GM19395 (cell line): ENCODE measurements around the gene PSEN2.
"Not testable (repeated sequence)": the region's sequence is repeated elsewhere in the genome, so short reads cannot be mapped to it uniquely, and the experiment has no call there.

Experiments
- ATAC-seq: cut with Tn5 transposase; IDR thresholded peaks from one replicate; pipeline ENCODE4 v1.9.1; 2021; ENCODE audit warnings: mild to moderate bottlenecking, moderate library complexity; ENCODE audit not compliant: unreplicated experiment

The PSEN2 gene

GRCh38 chr1:226908913-226909312 lies 38.5 kb downstream of the PSEN2 start:
- ATAC-seq = no peak

- peak; percentile 64 for ATAC-seq
Measured at GRCh38 chr1:226912587-226913176, 42.3 kb downstream of the PSEN2 start.

- peak; percentile 34 for ATAC-seq
Measured at GRCh38 chr1:226915672-226915995, 45.2 kb downstream of the PSEN2 start.

- no peak for ATAC-seq
Measured at GRCh38 chr1:226916497-226916896, 46.1 kb downstream of the PSEN2 start.

- no peak for ATAC-seq
Measured at GRCh38 chr1:226919587-226919986, 49.2 kb downstream of the PSEN2 start.

GRCh38 chr1:226919995-226920394 lies 49.6 kb downstream of the PSEN2 start:
- ATAC-seq = no peak

- ATAC-seq = no peak
Measured at GRCh38 chr1:226920446-226920894, 50.1 kb downstream of the PSEN2 start.

- no peak for ATAC-seq
Measured at GRCh38 chr1:226921504-226921903, 51.1 kb downstream of the PSEN2 start.

- ATAC-seq = not testable (repeated sequence)
Measured at GRCh38 chr1:226929260-226930111, 59.1 kb downstream of the PSEN2 start.

GRCh38 chr1:226934483-226935237 lies 64.2 kb downstream of the PSEN2 start:
- no peak for ATAC-seq

- no peak for ATAC-seq
Measured at GRCh38 chr1:226937940-226938725, 67.7 kb downstream of the PSEN2 start.

- no peak for ATAC-seq
Measured at GRCh38 chr1:226938903-226939437, 68.6 kb downstream of the PSEN2 start.

GRCh38 chr1:226939438-226940028 lies 69.1 kb downstream of the PSEN2 start:
- peak; percentile 51 for ATAC-seq

GRCh38 chr1:226940029-226940805 lies 69.8 kb downstream of the PSEN2 start, which contains the start of gene COQ8A:
Gene COQ8A (plus strand): TSS chr1:226940294. CDS start chr1:226961386, 21,092 bp downstream.
- peak; percentile 96 for ATAC-seq

GRCh38 chr1:226940806-226941067 lies 70.3 kb downstream of the PSEN2 start:
- ATAC-seq = no peak

GRCh38 chr1:226942392-226942791 lies 72.0 kb downstream of the PSEN2 start:
- ATAC-seq = no peak

- ATAC-seq = no peak
Measured at GRCh38 chr1:226943156-226943555, 72.7 kb downstream of the PSEN2 start.

GRCh38 chr1:226943927-226944326 lies 73.5 kb downstream of the PSEN2 start:
- no peak for ATAC-seq

- no peak for ATAC-seq
Measured at GRCh38 chr1:226945106-226945857, 74.9 kb downstream of the PSEN2 start.
